MV-4-11 (cell line): Measurements from ENCODE around the gene CAV2.

ENCODE experiments used
- DNase-seq: peaks from one replicate; lab custom pipeline; 2025; lab: John Stamatoyannopoulos, UW

CAV2 gene

DNA sequence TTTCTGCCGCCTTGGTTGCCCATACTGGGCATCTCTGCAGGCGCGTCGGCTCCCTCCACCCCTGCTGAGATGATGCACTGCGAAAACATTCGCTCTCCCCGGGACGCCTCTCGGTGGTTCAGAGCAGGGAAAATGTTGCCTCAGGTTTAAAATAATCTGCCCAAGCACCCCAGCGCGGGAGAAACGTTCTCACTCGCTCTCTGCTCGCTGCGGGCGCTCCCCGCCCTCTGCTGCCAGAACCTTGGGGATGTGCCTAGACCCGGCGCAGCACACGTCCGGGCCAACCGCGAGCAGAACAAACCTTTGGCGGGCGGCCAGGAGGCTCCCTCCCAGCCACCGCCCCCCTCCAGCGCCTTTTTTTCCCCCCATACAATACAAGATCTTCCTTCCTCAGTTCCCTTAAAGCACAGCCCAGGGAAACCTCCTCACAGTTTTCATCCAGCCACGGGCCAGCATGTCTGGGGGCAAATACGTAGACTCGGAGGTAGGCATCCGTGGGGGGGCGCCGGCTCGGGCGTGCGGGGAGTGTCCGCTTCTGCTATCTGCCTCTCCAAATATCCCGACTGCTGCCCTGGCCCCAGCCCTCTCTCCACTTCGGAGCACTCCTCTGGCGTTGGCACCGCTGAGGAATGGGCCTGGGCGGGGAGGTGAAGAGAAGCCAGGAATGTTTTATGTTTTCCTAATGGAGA, 25.2 kb downstream of the CAV2 start, which contains the start of gene CAV1:
CAV1 (plus strand) TSS at position 428 of the 689 bp plus-strand sequence; CDS start at position 455, 27 bp downstream.
- no peak for DNase-seq

- DNase-seq, result no peak
These were observed 25.9 kb downstream of the CAV2 start for GRCh38 chr7:116525298-116525912.

DNA sequence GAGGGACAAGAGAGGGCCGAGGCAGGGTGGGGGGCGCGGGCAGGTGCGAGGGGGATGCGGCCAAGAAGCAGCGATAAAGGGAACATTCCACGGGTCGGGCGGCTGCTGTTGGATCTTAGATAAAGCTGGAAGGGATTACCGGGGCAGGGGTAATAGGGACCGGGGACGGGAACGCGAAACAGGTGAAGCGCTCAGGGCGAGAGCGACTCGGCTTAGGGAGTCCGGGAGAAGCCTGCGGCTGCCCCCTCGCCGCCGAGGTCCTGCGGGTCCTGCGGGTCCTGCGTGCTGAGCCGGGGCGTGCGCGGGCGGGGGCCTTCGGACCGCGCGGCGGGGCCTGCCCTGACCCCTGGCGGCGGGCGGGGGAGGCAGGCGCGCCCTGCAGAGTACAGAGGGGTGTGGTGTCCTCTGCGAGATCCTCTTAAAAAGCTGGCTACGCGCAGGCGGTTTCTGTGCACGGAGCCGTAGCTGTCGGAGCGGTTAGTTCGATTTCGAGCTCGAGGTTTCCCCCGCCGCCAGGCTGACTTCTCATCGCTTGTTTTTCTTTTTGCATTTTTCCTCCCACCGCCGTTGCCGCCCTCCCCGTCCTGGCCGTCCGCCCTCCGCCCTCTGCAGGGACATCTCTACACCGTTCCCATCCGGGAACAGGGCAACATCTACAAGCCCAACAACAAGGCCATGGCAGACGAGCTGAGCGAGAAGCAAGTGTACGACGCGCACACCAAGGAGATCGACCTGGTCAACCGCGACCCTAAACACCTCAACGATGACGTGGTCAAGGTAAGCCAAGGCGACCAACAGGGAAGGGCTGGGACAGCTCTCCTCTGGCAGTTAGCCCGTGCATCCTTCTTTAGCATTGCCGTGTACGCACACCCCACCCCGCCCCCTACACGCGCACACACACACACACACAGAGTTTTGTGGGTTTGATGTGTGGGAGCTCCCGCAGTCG, 26.6 kb downstream of the CAV2 start:
- peak; percentile 42 for DNase-seq

DNA sequence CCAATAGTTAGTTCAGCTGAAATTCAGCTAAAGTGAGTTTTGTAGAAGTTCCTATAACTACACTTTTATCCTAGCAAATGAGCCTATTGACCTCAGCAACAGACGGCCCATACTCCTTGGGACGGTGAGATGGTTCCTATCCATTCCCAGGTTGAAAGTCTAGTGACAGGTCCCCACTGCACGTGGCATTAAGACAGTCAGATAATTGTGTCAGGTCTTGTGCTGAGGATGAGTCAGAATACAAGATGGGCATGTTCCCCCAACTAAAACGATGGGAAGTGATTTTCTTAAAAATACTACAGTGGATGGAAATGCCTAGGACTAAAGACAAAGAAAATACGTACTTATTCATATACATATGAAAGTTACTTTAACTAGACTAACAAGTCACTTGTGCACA, 27.4 kb downstream of the CAV2 start:
- no peak for DNase-seq

GRCh38 chr7:116527521-116527920, 28.0 kb downstream of the CAV2 start:
- no peak for DNase-seq

- no peak for DNase-seq
These were observed 28.7 kb downstream of the CAV2 start for GRCh38 chr7:116528008-116528789.

- no peak for DNase-seq
These were observed 29.7 kb downstream of the CAV2 start for GRCh38 chr7:116529250-116529649.

DNA sequence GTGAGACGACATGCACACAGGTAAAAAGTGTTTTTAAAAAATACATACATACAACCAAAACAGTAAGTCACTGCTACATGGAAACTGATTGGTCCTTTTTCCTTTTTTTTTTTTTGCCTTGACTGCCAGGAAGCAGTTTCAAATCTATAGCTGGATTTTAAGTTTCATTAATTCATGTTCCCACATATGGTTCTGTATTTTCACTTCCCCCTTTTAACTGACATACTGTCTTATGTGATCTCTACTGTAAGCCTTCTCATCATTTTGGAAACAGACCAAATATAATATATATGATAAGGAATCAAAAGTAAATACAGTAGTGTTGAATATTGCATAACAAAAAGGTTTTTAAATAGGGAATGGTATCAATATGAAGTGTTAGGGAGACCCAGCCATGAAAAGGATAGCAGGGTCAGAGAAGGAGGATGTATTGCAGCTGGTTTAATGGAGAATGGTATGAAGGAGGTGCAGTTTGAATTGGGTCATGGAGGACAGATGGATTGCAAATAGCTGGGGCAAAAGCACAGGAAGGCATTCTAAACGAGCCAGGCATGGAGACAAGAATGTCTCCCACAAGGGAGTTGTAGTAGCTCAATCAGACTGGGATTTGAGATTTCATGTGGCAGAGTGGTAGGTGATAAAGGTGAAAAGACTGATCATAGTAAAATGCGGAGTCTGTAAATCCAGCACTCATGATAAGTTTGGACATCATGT, 30.7 kb downstream of the CAV2 start:
- DNase-seq, result peak; percentile 86

DNA sequence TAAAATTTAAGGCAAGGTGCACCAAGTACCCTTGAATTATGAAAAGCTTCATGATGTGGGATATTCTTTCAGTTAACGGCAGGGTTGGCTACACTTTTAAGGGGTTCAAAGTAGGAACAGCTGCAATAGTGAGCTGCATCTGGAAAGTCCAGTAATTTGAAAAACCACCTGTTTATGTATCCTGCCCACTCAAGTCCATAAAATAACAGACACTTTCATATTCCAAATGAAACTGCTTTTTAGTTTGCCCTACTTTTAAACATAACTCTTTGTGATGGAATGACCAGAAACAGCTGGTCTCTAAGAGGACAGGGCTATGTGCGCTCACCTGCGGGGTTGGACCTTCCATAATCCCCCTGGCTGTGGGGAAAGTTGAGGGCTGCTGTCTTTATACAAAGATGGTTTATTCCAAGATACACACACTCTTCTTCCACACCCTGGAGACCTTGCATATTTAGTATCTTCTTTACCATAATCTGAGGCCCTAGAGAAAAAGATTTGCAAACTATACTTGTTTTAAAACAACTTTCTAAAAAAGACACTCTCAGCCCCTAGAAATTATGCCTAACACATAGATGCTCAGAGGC, 32.7 kb downstream of the CAV2 start:
- DNase-seq, result no peak

GRCh38 chr7:116534790-116535189, 35.3 kb downstream of the CAV2 start:
- no peak for DNase-seq

- no peak for DNase-seq
These were observed 35.9 kb downstream of the CAV2 start for GRCh38 chr7:116535416-116535815.

GRCh38 chr7:116538138-116538537, 38.6 kb downstream of the CAV2 start:
- DNase-seq, result no peak

DNA sequence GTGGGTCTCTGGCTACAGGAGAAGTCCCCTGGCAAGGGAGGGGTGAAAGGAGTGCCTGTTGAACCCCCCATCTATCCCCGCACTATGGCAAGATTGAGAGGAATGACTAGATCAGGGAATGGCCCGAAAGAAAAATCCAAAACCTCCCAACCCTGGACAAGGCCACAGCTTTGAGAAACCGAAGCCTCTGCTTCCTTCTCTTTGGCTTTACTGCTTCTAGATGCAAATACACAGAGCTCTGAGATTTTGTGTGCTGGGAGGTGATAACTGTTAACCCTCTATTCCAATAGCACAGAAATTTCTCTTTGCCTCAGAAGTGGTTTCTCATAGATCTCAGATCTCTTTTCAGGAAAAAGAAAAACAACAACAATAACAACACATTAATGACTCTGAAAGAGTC, 40.3 kb downstream of the CAV2 start:
- no peak for DNase-seq

DNA sequence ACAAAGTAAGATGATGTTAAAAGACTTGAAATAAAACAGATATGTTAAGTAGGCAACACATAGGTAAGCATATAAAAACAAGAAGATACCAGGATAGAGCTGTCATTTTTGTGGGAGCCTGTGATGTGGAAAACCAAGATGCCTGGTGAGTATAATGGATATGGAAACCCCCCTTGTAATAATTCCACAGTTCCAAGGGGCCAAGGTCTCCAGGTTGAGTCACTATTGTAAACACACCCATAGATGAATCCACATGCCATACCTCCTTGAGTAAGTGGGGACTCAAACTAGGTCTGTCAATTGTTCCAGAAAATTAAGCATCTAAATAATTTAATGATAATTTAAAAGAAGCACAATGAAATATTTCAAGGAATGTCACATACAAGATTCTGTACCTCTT, 41.2 kb downstream of the CAV2 start:
- DNase-seq, result no peak

GRCh38 chr7:116541951-116542350, 42.4 kb downstream of the CAV2 start:
- DNase-seq, result no peak

DNA sequence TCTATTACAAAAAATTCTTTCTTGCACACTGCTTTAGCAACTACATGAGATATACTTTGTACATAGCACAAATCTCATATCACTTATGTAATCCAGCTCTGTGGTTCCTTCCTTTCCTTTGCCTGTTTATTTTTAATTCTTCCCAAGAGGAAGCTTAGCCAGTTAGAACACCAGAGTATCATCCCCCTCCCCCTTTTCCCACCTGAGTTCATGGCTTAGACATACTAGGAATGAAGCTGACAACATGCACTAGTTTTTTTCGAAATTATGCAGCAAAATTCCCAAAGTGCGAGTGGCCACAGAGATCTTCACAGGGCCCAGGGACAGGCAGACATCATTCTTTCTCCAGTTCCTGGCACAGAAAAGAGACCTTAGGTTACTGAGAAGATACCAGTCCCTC, 43.1 kb downstream of the CAV2 start:
- no peak for DNase-seq

- no peak for DNase-seq
These were observed 44.1 kb downstream of the CAV2 start for GRCh38 chr7:116543664-116544063.

DNA sequence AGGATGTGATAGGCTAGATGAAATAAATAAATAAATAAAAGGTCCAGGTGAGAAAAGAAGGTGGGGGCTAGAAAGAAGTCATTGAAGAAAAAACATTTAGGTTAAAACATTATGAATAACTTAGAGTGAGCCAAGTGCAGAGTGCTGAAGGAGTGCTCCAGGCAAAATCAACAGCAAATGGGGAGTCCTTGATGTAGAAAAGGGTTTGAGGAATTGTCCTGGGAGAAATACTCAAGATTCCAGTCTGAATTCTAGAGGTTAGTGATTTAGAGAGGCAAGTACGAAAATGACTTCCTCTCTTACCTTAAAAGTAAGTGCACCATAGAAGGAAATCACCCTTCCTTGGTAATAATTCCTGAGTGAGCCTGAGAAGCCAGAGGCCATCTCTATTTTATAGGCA, 44.9 kb downstream of the CAV2 start:
- no peak for DNase-seq

- no peak for DNase-seq
These were observed 46.0 kb downstream of the CAV2 start for GRCh38 chr7:116545411-116545993.

DNA sequence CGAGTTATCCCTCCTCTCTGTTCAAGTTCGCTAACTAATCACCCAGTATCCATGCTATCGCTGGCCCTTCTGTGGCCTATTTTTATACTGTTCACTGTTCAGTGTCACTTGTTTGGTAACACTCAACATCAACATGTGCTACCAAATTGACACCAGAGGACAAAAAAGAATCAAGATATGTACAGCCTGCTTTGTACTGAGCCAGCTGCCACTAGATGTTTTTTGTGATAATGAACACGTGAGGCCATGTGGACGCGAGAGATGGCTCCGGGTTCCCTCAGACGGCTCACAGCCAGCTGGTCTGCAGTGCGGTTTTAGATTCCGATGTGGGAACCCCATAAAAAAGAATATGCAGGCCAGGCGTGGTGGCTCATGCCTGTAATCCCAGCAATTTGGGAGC, 46.5 kb downstream of the CAV2 start:
- DNase-seq, result no peak

- no peak for DNase-seq
These were observed 47.4 kb downstream of the CAV2 start for GRCh38 chr7:116546916-116547315.
